Neuronal stem cell (in vitro differentiated cells): ENCODE data around the gene SYT4. TPM values are rescaled to one million over a fixed set of nuclear protein-coding genes. Genes with fewer than 3 reads are reported as not detected.
A peak's percentile ranks its signal among the peaks of the same experiment; 100 is the strongest.

Experiments used
- DNase-seq: peaks from one replicate; pipeline ENCODE4 v3.0.0-alpha.2; 2013; ENCODE audit warnings: low spot score
- H2AFZ ChIP-seq: one replicate; pipeline ENCODE4 v1.6.1; 2013; ENCODE audit warnings: mild to moderate bottlenecking, low read length, inconsistent platforms
- H2AK5ac ChIP-seq: 2 replicates; pipeline ENCODE4 v1.6.1; 2013; ENCODE audit warnings: low read depth, mild to moderate bottlenecking, inconsistent platforms, low read length, moderate library complexity, mixed read lengths
- H2BK120ac ChIP-seq: 2 replicates; pipeline ENCODE4 v1.6.1; 2013; ENCODE audit warnings: low read depth, mild to moderate bottlenecking, inconsistent platforms, low read length, moderate library complexity, mixed read lengths
- H2BK12ac ChIP-seq: one replicate; pipeline ENCODE4 v1.6.1; 2013; ENCODE audit warnings: low read length, inconsistent platforms
- H2BK15ac ChIP-seq: 2 replicates; pipeline ENCODE4 v1.6.1; 2013; ENCODE audit warnings: mild to moderate bottlenecking, low read length, inconsistent platforms, mixed read lengths
- H2BK5ac ChIP-seq: one replicate; pipeline ENCODE4 v1.6.1; 2013; ENCODE audit warnings: inconsistent platforms, mild to moderate bottlenecking, low read length, moderate library complexity
- H3K14ac ChIP-seq: one replicate; pipeline ENCODE4 v1.6.1; 2013; ENCODE audit warnings: low read length, inconsistent platforms
- H3K18ac ChIP-seq: 2 replicates; pipeline ENCODE4 v1.6.1; 2013; ENCODE audit warnings: low read length, inconsistent platforms
- H3K23ac ChIP-seq: 2 replicates; pipeline ENCODE4 v1.6.1; 2013; ENCODE audit warnings: low read depth, mild to moderate bottlenecking, mixed read lengths, low read length, inconsistent platforms; ENCODE audit not compliant: poor library complexity
- H3K27ac ChIP-seq: replicated peaks from 3 replicates; pipeline ENCODE4 v1.5.1; 2013; ENCODE audit warnings: low read length, inconsistent platforms
- H3K27me3 ChIP-seq, 3 experiments: 2 replicates each; pipeline ENCODE4 v1.6.1; 2013; ENCODE audit warnings: low read length in 3 of 3, mild to moderate bottlenecking in 2 of 3, inconsistent platforms in 1 of 3, low read depth in 1 of 3, mixed read lengths in 1 of 3, moderate library complexity in 1 of 3; ENCODE audit not compliant: control insufficient read depth in 3 of 3, insufficient read depth in 3 of 3
- H3K36me3 ChIP-seq, 2 donors: replicated peaks in 1 of 2; 2 replicates each; pipeline ENCODE4 v1.6.1; 2013; ENCODE audit warnings: low read length in 2 of 2; ENCODE audit not compliant: control insufficient read depth in 2 of 2, insufficient read depth in 2 of 2
- H3K4ac ChIP-seq: 2 replicates; pipeline ENCODE4 v1.6.1; 2013; ENCODE audit warnings: inconsistent platforms, mild to moderate bottlenecking, low read length, moderate library complexity
- H3K4me1 ChIP-seq, 2 donors: 1 replicate in 1 of 2; 2 replicates in 1 of 2; pipeline ENCODE4 v1.6.1; 2013; ENCODE audit warnings: low read length in 2 of 2, low read depth in 1 of 2; ENCODE audit not compliant: control insufficient read depth in 2 of 2, insufficient read depth in 1 of 2
- H3K4me2 ChIP-seq: one replicate; pipeline ENCODE4 v1.6.1; 2013; ENCODE audit warnings: mild to moderate bottlenecking, low read length, inconsistent platforms; ENCODE audit not compliant: insufficient read depth, poor library complexity, severe bottlenecking
- H3K4me3 ChIP-seq, 2 donors: 2 replicates each; pipeline ENCODE4 v1.5.1; 2013; ENCODE audit warnings: low read length in 2 of 2, mild to moderate bottlenecking in 2 of 2, inconsistent platforms in 1 of 2, moderate library complexity in 1 of 2
- H3K79me1 ChIP-seq: one replicate; pipeline ENCODE4 v1.6.1; 2013; ENCODE audit warnings: low read depth, mild to moderate bottlenecking, inconsistent platforms, low read length, moderate library complexity
- H3K9ac ChIP-seq: one replicate; pipeline ENCODE4 v1.6.1; 2013; ENCODE audit warnings: mild to moderate bottlenecking, low read depth, low read length, inconsistent platforms; ENCODE audit not compliant: poor library complexity
- H3K9me3 ChIP-seq, 2 donors: replicated peaks in 1 of 2; 2 replicates each; pipeline versions ENCODE3 to v1.6.1; 2013; ENCODE audit warnings: low read length in 2 of 2, mild to moderate bottlenecking in 2 of 2, inconsistent platforms in 1 of 2, low read depth in 1 of 2, mixed read lengths in 1 of 2, moderate library complexity in 1 of 2; ENCODE audit not compliant: control insufficient read depth in 2 of 2, insufficient read depth in 1 of 2
- H4K8ac ChIP-seq: one replicate; pipeline ENCODE4 v1.6.1; 2013; ENCODE audit warnings: low read depth, mild to moderate bottlenecking, inconsistent platforms, low read length, moderate library complexity
- H4K91ac ChIP-seq: one replicate; pipeline ENCODE4 v1.6.1; 2013; ENCODE audit warnings: low read length, low read depth, mild to moderate bottlenecking, inconsistent platforms; ENCODE audit not compliant: poor library complexity
- WGBS, 2 donors: extraction: QIAGEN DNeasy Blood & Tissue Kit; methylation state at CpG; one replicate each; pipeline ENCODE4 v1.1.7; 2013; ENCODE audit warnings: missing lambda C conversion rate in 2 of 2, mixed read lengths in 1 of 2; ENCODE audit not compliant: insufficient read length in 2 of 2, insufficient replicate concordance in 1 of 2; ENCODE audit errors: extremely low coverage in 2 of 2; 5-methylcytosine and 5-hydroxymethylcytosine counted together
- polyA plus RNA-seq, 2 experiments: library from polyadenylated mRNA; stranded (reverse); fragments of 200-250 nt; gene quantifications; one replicate each; pipeline ENCODE4 v1.2.3, GENCODE V29; 2013

SYT4 gene, protein sequence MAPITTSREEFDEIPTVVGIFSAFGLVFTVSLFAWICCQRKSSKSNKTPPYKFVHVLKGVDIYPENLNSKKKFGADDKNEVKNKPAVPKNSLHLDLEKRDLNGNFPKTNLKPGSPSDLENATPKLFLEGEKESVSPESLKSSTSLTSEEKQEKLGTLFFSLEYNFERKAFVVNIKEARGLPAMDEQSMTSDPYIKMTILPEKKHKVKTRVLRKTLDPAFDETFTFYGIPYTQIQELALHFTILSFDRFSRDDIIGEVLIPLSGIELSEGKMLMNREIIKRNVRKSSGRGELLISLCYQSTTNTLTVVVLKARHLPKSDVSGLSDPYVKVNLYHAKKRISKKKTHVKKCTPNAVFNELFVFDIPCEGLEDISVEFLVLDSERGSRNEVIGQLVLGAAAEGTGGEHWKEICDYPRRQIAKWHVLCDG
- 0.10 TPM for polyA plus RNA-seq (2013, experiment 1 of 2)
- 0.10 TPM for polyA plus RNA-seq (2013, experiment 2 of 2)

DNA sequence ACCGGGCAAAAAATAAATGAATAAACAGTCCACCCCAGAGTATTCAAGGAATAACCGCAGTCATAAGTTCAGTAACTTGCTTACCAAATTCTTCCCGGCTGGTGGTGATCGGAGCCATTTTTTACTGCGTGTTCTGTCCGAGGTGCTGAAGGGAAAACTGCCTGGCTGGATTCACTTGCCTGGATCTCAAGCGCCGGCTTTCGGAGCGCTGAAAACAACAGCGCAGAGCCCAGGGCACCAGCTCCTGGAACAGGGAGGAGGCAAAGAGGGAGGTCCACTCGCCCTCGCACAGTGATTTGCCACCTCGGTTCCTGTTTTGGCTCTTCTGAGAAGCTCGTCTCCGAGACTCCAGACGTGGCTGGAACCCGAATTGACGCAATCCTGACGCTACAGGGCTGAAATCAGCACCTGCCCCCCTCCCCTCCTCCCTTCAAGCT lies at the start of gene SYT4:
Gene SYT4, minus strand, starts transcription at position 327 of the 437 bp plus-strand sequence. Its CDS starts 209 bp downstream, at position 118.
- H3K4me1 ChIP-seq = no peaks in the 10 kb centered on the region
- H2AK5ac ChIP-seq = no peak within 1 kb of the TSS
- no peak within 1 kb of the TSS for H3K9ac ChIP-seq
- no peak within 1 kb of the TSS for H3K4ac ChIP-seq
- H3K27me3 ChIP-seq = peaks cover 0 to 4% (median 0%) of the 10 kb centered on the region in 3 experiments
- H3K4me3 ChIP-seq = peak within 1 kb of the TSS; percentile 4 to 53
- no CpG with 5 or more reads among the region's 20 CpGs for WGBS, 2 donors
- no peak within 1 kb of the TSS for H2BK12ac ChIP-seq
- no peak within 1 kb of the TSS for H3K14ac ChIP-seq
- no peak within 1 kb of the TSS for H2BK120ac ChIP-seq
- H2BK15ac ChIP-seq = no peak within 1 kb of the TSS
- H3K18ac ChIP-seq = no peak within 1 kb of the TSS
- H3K9me3 ChIP-seq = no peaks in the 10 kb centered on the region
- no peaks in the 10 kb centered on the region for H3K79me1 ChIP-seq
- H3K27ac ChIP-seq = no peak within 1 kb of the TSS
- H3K23ac ChIP-seq = no peak within 1 kb of the TSS
- H4K91ac ChIP-seq = no peak within 1 kb of the TSS
- DNase-seq = peak; percentile 69
- H3K36me3 ChIP-seq = no peaks in the 10 kb centered on the region
- H2AFZ ChIP-seq = peak within 1 kb of the TSS; percentile 50
- H3K4me2 ChIP-seq = peak within 1 kb of the TSS; percentile 78
- H4K8ac ChIP-seq = no peak within 1 kb of the TSS
- no peak within 1 kb of the TSS for H2BK5ac ChIP-seq

DNA sequence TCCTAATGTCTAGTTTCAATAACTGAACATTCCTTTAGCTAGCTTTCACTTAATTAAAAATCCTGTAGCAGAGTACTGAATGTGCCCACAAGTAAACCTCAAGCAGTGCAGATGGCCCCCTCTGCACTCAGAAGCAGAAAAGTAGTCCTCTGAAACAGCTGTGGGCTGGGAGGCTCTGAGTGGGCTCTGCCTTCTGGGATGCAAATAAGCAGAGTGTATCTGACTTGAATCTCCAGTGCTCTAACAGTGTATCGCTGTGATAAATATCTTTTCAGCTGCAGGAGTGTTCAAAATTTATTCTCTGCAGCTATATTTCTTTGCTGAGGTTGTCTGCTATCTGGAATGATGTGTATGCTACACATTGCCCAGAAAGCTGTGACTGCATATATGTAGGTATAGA lies 44.8 kb upstream of the SYT4 start:
- no peaks in the 10 kb centered on the region for H3K4me1 ChIP-seq
- no peak overlapping the region for H4K91ac ChIP-seq
- H3K14ac ChIP-seq = no peak overlapping the region
- H3K27me3 ChIP-seq = no peaks in the 10 kb centered on the region
- no peaks in the 10 kb centered on the region for H3K36me3 ChIP-seq
- no peaks in the 10 kb centered on the region for H3K9me3 ChIP-seq
- no peak overlapping the region for H2BK120ac ChIP-seq
- no peak overlapping the region for H3K23ac ChIP-seq
- H3K4me3 ChIP-seq = no peak overlapping the region
- H3K18ac ChIP-seq = no peak overlapping the region
- H3K27ac ChIP-seq = no peak overlapping the region
- H2BK15ac ChIP-seq = no peak overlapping the region
- H3K9ac ChIP-seq = no peak overlapping the region
- H2AFZ ChIP-seq = no peak overlapping the region
- no peak overlapping the region for H4K8ac ChIP-seq
- no peak overlapping the region for H2AK5ac ChIP-seq
- no peak overlapping the region for H3K4ac ChIP-seq
- no peak overlapping the region for H2BK5ac ChIP-seq
- no peaks in the 10 kb centered on the region for H3K79me1 ChIP-seq
- H2BK12ac ChIP-seq = no peak overlapping the region
- no CpG with 5 or more reads among the region's 1 CpG for WGBS, 2 donors
- no peak for DNase-seq
- H3K4me2 ChIP-seq = no peak overlapping the region

DNA sequence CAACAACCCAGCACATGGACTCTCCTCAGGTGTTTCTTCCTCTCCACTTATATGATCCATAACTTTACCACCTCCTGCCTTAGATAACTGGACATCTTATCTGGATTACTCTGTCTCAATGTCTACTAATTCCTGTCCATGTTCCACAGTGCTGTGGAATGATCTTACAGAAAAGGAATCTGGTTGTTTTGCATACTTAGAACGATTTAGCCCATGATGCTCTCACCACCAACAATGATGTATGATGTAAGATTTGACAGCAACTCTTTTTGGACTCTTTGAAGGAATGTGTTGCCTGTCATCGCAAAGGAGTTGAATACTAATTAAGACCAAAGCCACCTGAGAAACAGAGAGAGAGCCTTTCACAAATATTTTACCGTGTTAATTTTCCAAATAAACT lies 37.7 kb upstream of the SYT4 start:
- no peak for DNase-seq
- WGBS, 2 donors = 100% methylated on average over 1 of the region's 3 CpGs; no CpG with 5 or more reads in 1 of the 2 donors
- H3K4me3 ChIP-seq = no peak overlapping the region

DNA sequence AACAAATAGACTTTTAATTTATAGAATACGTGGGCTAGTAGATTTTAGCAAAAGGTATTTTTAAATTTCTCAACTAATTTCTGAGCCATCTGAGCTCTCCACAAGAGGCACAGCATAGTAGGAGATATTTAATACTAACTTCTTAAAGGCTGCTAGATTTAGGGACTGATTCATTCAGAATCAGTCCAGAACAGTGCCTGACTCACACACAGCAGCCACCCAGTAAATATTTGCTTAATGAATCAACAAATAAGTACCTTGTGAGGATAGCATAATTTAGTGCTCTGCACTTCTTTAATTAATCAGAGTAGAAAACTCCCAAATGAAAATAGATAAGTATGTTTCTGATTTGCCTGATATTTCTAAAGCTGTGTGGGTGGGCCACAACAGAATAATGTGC lies 35.6 kb upstream of the SYT4 start:
- Histone ChIP-seq H3K14ac (no peak overlapping the region), H3K23ac (no peak overlapping the region), H3K9ac (no peak overlapping the region), H2BK15ac (no peak overlapping the region), H2BK120ac (no peak overlapping the region), H2AFZ (no peak overlapping the region), H4K8ac (no peak overlapping the region), H2BK5ac (no peak overlapping the region), H3K4me2 (no peak overlapping the region), H2AK5ac (no peak overlapping the region), H2BK12ac (no peak overlapping the region), H3K4me3 (no peak overlapping the region), H3K79me1 (no peaks in the 10 kb centered on the region), H3K18ac (no peak overlapping the region), H4K91ac (no peak overlapping the region), H3K4me1 (no peaks in the 10 kb centered on the region), H3K27ac (no peak overlapping the region), H3K36me3 (no peaks in the 10 kb centered on the region), H3K9me3 (no peaks in the 10 kb centered on the region), H3K27me3 (no peaks in the 10 kb centered on the region), H3K4ac (no peak overlapping the region)
- no CpG with 5 or more reads among the region's 1 CpG for WGBS, 2 donors
- no peak for DNase-seq

More for the DNA sequence above, 37.7 kb upstream of the SYT4 start:
- no peaks in the 10 kb centered on the region for H3K9me3 ChIP-seq
- no peaks in the 10 kb centered on the region for H3K36me3 ChIP-seq
- H3K79me1 ChIP-seq = no peaks in the 10 kb centered on the region
- no peak overlapping the region for H3K4me2 ChIP-seq
- no peak overlapping the region for H3K4ac ChIP-seq
- H4K91ac ChIP-seq = no peak overlapping the region
- no peak overlapping the region for H2BK15ac ChIP-seq
- no peak overlapping the region for H3K23ac ChIP-seq
- H2BK12ac ChIP-seq = no peak overlapping the region
- no peak overlapping the region for H3K9ac ChIP-seq
- H2AFZ ChIP-seq = no peak overlapping the region
- H3K18ac ChIP-seq = no peak overlapping the region
- H3K14ac ChIP-seq = no peak overlapping the region
- H2BK120ac ChIP-seq = no peak overlapping the region
- H3K27ac ChIP-seq = no peak overlapping the region
- H2AK5ac ChIP-seq = no peak overlapping the region
- H3K4me1 ChIP-seq = no peaks in the 10 kb centered on the region
- H3K27me3 ChIP-seq = no peaks in the 10 kb centered on the region
- H2BK5ac ChIP-seq = no peak overlapping the region
- no peak overlapping the region for H4K8ac ChIP-seq
